NCI-H2196 (cell line): ENCODE data around the gene ETV4.

ENCODE experiments used
- DNase-seq: peaks from one replicate; lab custom pipeline; 2025; ENCODE audit not compliant: unreplicated experiment; lab: John Stamatoyannopoulos, UW

The ETV4 gene

DNA sequence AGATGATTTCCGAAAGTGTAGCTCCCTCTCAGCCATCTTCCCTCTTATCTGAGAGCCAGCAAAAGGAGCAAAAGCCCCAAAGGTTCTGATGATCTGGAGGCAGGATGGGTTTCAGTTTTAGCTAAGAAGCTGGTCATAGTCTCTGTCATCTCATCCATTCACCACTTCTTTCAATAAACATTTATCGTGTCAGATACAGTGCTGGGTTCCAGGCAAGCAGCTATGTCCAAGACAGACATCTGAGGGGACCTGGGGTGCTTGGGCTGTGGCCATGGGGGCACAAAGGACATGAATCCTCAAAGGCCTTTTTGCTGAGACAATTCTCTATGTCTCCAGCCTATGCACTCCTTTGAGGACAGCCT is 1.0 kb upstream of the ETV4 start:
- DNase-seq, result no peak

DNA sequence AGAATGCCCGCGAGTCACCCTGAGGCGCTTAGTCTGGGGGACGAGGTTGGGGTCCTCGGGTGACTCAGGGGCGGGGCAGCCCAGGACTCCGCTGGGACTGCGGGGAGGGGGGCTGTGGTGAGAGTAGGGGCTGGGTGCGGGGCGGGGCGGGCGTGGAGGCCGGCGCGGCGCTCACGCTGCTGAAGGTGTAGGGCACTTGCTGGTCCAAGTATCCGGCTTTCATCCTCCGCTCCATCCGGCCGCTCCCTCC is 832 bp downstream of the ETV4 start:
- no peak for DNase-seq

DNA sequence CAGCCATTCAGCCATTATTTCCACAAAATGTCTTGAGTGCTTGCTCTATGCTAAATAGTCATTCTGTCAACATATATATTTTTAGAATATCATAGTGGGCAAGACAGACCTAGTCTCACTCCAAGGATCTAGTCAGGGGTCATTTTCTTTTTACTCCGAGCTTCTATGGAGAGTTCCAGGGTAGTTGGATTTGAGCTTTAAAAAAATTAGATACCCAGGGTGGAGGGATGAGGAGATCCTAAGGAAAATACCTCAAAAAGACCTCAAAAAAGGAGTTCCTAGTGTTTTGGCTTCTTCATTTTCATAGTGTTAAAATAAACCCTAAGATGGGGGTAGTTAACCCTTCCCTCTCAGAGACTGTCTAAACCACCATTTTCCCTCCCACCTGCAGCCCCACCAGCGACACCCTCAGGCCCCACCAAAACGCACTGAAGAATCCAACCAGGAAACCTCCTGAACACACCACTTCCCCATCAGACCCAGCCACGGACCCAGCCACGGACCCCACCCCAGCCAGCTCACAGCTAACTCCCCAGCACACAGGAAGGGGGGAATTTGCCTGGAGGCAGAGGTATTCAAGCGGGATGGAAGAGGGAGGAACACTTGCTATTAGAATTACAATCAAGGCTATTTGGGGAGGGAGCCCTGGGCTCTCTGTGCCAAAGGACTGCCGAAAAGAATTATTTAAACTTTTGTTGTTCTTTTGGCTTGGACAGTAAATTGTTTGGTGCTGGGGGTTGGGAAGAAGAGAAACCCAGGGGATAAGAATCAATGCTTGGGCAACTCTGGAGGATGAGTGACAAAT is 2.2 kb downstream of the ETV4 start:
- no peak for DNase-seq

GRCh38 chr17:43543300-43543699 is 2.8 kb downstream of the ETV4 start:
- no peak for DNase-seq

DNA sequence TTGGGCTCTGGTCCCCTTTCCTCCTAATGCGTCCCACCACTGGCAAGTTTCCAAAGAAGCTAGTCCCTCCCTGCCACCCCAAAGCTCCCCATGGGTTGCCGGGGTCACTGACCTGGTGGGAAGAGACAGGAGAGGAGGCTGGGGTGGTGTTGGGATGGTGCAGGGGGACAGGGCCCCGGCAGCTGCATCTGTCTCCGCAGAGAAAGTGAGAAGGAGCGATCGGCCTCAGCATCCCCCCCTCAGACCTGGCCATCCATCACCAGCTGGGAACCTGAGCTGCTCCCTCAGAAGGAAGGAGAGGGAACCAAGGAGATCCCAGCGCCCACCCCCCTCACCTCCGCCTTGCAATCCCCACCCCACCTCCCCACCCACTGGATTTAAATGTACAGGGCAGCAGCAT is 3.3 kb downstream of the ETV4 start:
- DNase-seq, result no peak

DNA sequence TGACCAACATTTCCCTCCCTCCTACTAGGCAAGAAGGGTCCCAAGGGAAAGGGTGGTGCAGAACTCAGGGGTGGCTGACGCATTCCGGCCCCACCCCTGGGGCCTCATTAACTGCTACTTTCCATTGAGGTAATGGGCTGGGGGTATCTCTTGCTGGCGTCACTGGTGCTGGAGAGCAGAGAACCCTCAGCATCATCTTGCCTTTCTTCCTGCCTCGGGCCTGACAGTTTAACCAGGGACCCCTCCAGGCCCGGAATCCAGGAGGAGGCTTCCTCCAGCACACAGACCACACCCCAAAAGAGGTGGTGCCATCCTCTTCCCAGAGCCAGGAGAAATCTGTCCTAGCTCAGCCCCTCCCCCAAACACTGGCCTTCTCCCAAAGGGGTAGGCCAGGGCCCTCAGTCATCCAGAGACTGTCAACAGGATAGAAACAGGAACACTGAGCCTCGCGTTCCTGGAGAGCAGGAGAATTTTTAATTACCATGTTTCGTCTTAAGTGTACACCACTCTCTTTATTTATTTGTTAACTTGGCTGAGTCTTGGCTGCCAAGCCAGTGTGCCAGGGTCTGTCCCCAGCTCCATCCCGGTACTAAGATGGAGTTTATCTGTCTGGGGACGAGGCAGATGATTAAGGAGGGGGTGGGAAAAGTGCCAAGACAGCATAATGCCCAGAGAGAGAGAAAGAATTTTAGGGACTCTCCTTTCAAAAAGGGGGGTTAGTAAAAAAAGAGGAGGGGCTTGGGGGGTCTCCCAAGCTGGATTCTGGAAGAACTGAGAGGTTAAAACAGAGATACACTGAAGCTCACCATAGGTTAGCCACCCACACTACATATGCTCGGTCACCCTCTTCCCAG is 5.1 kb downstream of the ETV4 start:
- no peak for DNase-seq

DNA sequence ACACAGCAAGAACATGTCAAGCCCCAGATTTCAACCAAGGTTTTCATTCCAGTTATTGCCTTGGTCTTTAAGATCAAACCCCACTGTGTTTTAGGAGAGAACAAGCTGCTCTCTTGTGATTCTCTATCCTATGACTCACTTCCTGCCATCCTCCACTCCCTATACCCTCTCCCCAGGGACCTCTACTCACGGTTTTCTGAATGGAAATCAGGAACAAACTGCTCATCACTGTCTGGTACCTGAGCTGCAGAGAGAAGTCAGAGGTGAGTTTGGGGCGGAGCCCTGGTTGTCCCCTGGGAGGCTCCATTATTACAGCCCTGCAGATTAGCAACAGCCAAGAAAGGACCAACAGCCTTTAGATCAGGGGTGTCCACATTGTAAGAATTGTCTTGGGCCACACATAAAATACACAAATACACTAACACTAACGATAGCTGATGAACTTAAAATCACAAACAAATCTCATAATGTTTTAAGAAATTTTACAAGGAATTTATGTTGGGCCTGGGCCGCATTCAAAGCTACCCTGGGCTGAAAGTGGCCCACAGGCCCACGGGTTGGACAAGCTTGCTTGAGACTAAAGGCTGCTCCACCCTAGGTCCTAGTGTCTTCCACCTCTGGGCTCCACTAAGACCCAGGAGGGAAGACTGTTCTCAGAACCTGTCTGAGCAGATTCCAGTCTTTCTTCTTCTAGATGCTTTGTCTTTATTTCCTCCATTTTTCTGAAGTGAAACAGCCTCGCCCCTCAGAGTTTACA is 9.7 kb downstream of the ETV4 start:
- DNase-seq, result no peak

GRCh38 chr17:43534909-43535308 is 11.2 kb downstream of the ETV4 start:
- DNase-seq, result no peak

GRCh38 chr17:43533699-43534098 is 12.4 kb downstream of the ETV4 start:
- DNase-seq, result no peak

GRCh38 chr17:43532581-43532980 is 13.6 kb downstream of the ETV4 start:
- DNase-seq, result no peak

DNA sequence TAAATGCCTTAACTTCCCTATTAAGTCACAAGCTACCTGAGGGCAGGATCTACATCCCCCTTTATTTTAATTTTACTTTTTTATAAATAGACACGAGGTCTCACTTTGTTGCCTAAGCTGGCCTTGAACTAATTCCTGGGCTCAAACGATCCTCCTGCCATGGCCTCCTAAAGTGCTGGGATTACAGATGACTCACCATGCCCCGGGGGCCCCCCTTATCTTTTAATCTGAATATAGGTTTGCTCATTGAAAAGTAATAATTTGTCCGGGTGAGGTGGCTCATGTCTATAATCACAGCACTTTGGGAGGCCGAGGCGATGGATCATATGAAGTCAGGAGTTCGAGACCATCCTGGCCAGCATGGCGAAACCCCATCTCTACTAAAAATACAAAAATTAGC is 14.2 kb downstream of the ETV4 start:
- no peak for DNase-seq

DNA sequence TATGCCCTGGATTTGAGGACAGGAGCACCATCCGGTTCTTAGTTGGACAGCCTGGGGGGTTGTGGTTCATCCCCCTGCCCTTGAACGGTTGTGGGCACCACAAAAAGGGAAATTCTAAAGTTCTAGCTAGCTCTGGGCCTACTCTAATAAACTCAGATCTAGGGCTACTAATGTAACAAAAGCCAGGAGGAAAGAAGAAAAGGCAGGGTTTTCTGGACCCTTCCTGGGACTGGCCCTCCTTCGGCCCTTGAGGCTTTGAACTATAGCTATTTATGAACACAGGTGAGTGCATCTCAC is 15.1 kb downstream of the ETV4 start:
- DNase-seq, result no peak

DNA sequence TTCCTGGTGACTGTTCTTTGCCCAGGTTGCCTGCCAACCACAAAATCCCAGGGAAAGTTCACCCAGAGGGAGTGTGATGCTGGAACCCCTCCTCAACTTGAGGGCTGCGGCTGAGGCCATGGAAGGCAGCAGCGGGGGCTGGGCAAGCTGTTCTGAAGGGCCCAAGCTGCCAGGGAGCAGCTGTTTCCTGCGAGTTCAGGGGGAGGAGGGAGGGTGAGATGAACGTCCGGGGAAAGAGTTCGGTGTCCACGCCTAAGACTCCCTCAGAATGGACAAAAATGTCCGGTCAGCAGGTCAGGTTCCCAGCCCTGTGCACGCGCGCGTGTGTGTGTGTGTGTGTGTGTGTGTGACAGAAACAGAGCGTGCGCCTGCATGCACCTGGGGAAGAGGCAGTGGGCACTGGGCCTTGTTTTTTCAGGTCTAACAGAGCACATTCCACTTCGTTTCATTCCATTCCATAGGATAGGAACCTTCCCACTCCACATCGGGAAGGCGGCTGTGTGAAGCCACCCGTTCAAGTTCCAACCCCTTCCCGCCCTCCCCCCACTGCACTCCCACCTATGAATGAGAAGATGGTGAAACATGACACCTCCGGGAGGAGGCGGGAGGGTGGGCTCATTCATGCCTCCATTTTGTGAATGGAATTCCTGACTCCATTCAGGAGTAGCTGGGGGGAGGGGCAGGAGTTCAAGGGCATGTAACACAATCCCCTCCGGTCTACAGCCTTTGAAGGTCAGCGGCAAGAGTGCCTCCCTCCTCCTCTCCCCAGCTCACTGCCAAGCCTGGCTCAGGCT is 15.7 kb downstream of the ETV4 start:
- peak; percentile 94 for DNase-seq

- DNase-seq, result no peak
Measured at GRCh38 chr17:43529947-43530287, 16.2 kb downstream of the ETV4 start.

- DNase-seq, result no peak
Measured at GRCh38 chr17:43528988-43529814, 16.9 kb downstream of the ETV4 start.

DNA sequence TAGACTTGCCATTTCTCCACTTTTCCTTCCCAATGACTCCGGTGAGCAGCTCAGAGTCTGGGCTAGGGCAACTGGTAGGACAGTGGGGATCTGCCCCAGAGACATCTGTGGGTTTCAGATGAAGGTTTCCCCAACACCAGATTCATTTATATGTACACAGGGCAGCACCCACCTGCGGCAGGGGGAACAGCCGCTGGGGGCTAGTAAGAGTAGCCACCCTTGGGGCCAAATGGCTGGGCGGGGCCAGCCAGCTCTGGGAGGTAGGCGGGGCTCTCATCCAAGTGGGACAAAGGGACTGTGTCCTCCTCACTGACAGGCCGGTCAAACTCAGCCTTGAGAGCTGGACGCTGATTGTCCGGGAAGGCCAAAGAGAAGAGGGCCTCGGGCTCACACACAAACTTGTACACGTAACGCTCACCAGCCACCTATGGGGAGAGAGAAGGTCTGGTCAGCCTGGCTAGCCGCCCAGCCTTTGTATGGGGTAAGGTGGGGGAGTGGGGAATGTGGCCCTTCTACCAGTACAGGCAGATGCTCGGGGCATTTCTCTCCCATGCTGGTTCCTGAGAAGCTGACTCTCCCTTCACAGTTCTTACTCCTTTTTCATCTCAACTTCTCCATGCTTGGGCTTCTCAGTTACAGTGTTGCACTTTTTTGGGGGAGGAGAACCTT is 17.7 kb downstream of the ETV4 start:
- DNase-seq, result no peak

- no peak for DNase-seq
Measured at GRCh38 chr17:43526886-43527648, 19.1 kb downstream of the ETV4 start.

GRCh38 chr17:43524945-43525575 is 21.1 kb downstream of the ETV4 start:
- DNase-seq, result no peak

DNA sequence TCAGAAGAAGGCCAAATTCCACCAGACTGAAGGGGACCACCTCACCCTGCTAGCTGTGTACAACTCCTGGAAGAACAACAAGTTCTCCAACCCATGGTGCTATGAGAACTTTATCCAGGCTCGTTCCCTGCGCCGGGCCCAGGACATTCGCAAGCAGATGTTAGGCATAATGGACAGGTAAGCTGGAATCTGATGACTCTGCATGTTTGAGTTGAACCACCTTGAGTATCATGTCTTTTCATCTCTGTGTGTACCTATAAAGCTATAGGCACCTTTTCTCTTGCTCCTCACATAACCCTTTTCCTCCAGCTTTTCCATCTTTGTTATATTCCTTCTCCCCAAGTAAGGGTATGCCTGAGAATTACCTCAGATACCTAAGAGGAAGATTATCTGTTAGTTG is 24.8 kb downstream of the ETV4 start:
- DNase-seq, result no peak
